Peyer's patch (tissue), 4 donors: Measurements from ENCODE around the gene NCKIPSD.

Source experiments
- POLR2A ChIP-seq, 2 donors: fragments of 450-650 bp; IDR thresholded peaks; one replicate each; pipeline ENCODE4 v1.5.1; 2017; ENCODE audit warnings: antibody characterized with exemption in 2 of 2, mild to moderate bottlenecking in 2 of 2, moderate library complexity in 2 of 2
- TF ChIP-seq, protein P1 (sequence below), 6 experiments: fragments of 450-650 bp in 4 of 6; fragments of 200-600 bp in 2 of 6; sonication (generic) in 1 of 6; IDR thresholded peaks; one replicate each; pipeline ENCODE4 v1.5.1; 2017 to 2019; ENCODE audit warnings: antibody characterized with exemption in 6 of 6, mild to moderate bottlenecking in 3 of 6, moderate library complexity in 1 of 6

DNA sequence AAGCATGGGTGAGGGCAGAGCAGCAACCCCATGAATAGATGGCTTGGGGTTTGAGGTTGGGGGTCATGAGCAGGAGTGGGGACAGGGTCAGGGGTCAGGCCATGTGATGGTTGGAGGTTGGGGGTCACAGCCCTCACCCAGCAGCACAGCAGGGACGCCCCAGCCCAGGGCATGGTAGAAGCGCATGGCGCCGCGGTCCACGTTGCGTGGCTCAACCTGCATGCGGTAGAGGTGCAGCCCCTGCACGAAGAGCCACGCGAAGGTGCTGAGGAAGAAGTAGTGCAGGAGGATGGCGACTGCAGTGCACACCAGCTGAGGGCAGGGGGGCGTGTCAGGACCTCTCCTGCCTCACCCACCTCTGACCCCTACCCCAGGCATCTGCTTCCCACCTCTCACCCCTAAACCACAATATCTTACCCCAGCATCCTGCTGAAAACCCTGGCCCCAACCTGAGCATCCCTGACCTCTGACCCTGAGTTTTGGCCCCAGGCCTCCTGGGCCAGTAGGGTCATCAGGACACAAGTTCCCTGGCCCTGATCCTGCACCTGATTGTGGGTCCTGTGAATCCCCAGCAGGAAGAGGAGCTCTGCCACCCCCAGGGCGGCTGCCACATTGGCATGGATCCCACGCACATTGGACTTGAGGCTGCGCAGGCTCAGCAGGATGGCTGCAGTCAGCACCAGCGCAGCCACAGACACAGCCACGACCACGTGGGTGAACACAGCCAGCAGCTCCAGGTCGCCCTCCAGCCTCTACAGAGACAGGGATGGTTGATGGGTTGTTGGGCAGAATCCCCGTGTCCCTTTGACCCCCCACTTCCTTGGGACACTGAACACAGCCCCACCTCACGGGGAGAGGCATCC is 40.6 kb downstream of the NCKIPSD start:
- TF ChIP-seq, protein P1, sequence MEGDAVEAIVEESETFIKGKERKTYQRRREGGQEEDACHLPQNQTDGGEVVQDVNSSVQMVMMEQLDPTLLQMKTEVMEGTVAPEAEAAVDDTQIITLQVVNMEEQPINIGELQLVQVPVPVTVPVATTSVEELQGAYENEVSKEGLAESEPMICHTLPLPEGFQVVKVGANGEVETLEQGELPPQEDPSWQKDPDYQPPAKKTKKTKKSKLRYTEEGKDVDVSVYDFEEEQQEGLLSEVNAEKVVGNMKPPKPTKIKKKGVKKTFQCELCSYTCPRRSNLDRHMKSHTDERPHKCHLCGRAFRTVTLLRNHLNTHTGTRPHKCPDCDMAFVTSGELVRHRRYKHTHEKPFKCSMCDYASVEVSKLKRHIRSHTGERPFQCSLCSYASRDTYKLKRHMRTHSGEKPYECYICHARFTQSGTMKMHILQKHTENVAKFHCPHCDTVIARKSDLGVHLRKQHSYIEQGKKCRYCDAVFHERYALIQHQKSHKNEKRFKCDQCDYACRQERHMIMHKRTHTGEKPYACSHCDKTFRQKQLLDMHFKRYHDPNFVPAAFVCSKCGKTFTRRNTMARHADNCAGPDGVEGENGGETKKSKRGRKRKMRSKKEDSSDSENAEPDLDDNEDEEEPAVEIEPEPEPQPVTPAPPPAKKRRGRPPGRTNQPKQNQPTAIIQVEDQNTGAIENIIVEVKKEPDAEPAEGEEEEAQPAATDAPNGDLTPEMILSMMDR (IDR thresholded peaks at IDR 0.05): no peak
- TF ChIP-seq POLR2A (IDR thresholded peaks at IDR 0.05): no peak
